HL-60 (cell line): Measurements from ENCODE around the gene TAS2R10.

Experiments used
- DNase-seq, 2 experiments: peaks; one replicate each; pipeline ENCODE4 v3.0.0-alpha.2; 2010 to 2020; ENCODE audit warnings: low read depth in 1 of 2, low spot score in 1 of 2
- H3K27ac ChIP-seq: fragments of 250-450 bp; sonication (Bioruptor Pico); replicated peaks from 2 replicates; pipeline ENCODE4 v1.5.1; 2020; ENCODE audit warnings: mild to moderate bottlenecking, moderate library complexity
- H3K27me3 ChIP-seq: fragments of 250-450 bp; sonication (Bioruptor Pico); 2 replicates; pipeline ENCODE4 v1.5.1; 2021; ENCODE audit warnings: mild to moderate bottlenecking, moderate library complexity; ENCODE audit not compliant: insufficient read depth, poor library complexity, severe bottlenecking
- H3K4me3 ChIP-seq: replicated peaks from 2 replicates; pipeline ENCODE4 v1.5.1; 2011; ENCODE audit warnings: mild to moderate bottlenecking, control low read depth, low read length; ENCODE audit not compliant: insufficient read depth
- GABPA ChIP-seq: IDR thresholded peaks from 2 replicates; pipeline ENCODE4 v1.6.1; 2012; ENCODE audit warnings: low read depth
- POLR2AphosphoS5 ChIP-seq: IDR thresholded peaks from 2 replicates; pipeline ENCODE4 v1.6.1; 2012; ENCODE audit warnings: low read depth
- SPI1 ChIP-seq: IDR thresholded peaks from 2 replicates; pipeline ENCODE4 v1.6.1; 2012; ENCODE audit warnings: low read depth, mild to moderate bottlenecking, borderline replicate concordance
- TF ChIP-seq, protein P1 (sequence below): IDR thresholded peaks from 2 replicates; pipeline ENCODE4 v1.6.1; 2012; ENCODE audit warnings: low read depth; ENCODE audit not compliant: insufficient replicate concordance
- TF ChIP-seq, protein P2 (sequence below): IDR thresholded peaks from one replicate; pipeline ENCODE4 v1.5.1; 2011; ENCODE audit warnings: low read length, control low read depth, inconsistent platforms; ENCODE audit not compliant: insufficient read depth

The TAS2R10 gene

DNA sequence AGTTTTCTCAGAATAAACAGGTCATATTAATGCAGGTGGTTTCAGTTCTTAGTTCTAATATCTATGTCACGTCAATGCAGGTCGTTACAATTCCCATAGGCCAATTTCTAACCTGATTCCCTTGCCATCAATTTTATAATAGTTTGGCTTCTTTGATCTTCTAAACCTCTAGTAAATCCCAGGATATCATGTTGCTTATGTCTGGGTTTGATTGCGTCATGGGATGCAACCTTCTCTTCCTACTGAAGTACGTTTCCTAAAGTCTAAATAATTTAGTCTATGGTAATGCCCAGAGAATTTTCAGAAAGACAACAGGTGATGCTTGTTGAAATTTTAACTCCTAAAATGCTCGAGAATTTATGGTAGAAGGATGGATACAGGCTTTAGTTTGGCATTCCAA lies 42.9 kb downstream of the TAS2R10 start:
- Histone ChIP-seq H3K4me3 (no peak overlapping the region), H3K27ac (no peak overlapping the region), H3K27me3 (no peaks in the 10 kb centered on the region)
- TF ChIP-seq, protein P1, sequence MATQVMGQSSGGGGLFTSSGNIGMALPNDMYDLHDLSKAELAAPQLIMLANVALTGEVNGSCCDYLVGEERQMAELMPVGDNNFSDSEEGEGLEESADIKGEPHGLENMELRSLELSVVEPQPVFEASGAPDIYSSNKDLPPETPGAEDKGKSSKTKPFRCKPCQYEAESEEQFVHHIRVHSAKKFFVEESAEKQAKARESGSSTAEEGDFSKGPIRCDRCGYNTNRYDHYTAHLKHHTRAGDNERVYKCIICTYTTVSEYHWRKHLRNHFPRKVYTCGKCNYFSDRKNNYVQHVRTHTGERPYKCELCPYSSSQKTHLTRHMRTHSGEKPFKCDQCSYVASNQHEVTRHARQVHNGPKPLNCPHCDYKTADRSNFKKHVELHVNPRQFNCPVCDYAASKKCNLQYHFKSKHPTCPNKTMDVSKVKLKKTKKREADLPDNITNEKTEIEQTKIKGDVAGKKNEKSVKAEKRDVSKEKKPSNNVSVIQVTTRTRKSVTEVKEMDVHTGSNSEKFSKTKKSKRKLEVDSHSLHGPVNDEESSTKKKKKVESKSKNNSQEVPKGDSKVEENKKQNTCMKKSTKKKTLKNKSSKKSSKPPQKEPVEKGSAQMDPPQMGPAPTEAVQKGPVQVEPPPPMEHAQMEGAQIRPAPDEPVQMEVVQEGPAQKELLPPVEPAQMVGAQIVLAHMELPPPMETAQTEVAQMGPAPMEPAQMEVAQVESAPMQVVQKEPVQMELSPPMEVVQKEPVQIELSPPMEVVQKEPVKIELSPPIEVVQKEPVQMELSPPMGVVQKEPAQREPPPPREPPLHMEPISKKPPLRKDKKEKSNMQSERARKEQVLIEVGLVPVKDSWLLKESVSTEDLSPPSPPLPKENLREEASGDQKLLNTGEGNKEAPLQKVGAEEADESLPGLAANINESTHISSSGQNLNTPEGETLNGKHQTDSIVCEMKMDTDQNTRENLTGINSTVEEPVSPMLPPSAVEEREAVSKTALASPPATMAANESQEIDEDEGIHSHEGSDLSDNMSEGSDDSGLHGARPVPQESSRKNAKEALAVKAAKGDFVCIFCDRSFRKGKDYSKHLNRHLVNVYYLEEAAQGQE: no peak
- TF ChIP-seq GABPA: no peak
- no peak for TF ChIP-seq SPI1
- TF ChIP-seq, protein P2, sequence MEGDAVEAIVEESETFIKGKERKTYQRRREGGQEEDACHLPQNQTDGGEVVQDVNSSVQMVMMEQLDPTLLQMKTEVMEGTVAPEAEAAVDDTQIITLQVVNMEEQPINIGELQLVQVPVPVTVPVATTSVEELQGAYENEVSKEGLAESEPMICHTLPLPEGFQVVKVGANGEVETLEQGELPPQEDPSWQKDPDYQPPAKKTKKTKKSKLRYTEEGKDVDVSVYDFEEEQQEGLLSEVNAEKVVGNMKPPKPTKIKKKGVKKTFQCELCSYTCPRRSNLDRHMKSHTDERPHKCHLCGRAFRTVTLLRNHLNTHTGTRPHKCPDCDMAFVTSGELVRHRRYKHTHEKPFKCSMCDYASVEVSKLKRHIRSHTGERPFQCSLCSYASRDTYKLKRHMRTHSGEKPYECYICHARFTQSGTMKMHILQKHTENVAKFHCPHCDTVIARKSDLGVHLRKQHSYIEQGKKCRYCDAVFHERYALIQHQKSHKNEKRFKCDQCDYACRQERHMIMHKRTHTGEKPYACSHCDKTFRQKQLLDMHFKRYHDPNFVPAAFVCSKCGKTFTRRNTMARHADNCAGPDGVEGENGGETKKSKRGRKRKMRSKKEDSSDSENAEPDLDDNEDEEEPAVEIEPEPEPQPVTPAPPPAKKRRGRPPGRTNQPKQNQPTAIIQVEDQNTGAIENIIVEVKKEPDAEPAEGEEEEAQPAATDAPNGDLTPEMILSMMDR: no peak
- no peak for TF ChIP-seq POLR2AphosphoS5
- no peak for DNase-seq

DNA sequence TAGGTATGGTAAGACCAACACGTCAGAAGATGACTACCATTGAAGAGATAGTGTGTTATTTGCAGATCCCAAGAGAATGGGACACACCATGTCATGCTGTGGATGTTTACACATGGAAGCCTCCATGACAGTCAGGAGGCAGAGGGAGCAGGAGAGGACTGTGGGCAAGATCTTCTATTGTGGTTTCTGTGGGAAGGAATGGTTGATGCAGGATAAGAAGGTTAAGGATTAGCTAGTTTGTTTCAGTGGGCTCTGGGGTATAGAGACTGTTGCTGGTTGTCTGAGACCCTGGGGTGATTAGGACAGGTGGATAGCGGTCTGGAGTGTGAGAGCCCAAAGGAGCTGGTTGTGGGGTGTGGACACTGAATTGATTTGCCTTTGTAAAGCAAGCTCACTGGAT lies 47.1 kb downstream of the TAS2R10 start:
- Histone ChIP-seq H3K27ac (no peak overlapping the region), H3K27me3 (no peaks in the 10 kb centered on the region), H3K4me3 (no peak overlapping the region)
- no peak for DNase-seq
- TF ChIP-seq, protein P2: no peak
- TF ChIP-seq POLR2AphosphoS5 (no peak), SPI1 (no peak), GABPA (no peak)
- TF ChIP-seq, protein P1: no peak
